ENCODE results near the gene CCDC6.

DNA sequence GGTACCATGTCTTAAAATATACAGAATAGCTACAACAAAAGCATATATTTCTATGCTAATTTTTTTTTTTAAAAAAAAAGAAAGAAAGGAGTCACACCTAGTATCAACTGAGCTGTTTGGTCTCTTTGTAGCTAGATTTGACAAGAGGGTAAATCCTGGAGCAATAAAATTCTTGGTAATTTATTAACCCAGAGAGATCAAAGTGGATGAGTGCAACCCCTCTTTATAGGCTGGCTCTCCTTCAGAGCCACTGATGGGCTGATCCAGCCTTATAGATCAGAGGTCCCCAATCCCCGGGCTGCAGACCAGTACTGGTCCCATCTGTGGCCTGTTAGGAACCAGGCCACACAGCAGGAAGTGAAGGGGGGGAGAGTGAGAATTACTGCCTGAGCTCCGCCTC is 133.3 kb downstream of the CCDC6 start:
- TF ChIP-seq, protein P1, sequence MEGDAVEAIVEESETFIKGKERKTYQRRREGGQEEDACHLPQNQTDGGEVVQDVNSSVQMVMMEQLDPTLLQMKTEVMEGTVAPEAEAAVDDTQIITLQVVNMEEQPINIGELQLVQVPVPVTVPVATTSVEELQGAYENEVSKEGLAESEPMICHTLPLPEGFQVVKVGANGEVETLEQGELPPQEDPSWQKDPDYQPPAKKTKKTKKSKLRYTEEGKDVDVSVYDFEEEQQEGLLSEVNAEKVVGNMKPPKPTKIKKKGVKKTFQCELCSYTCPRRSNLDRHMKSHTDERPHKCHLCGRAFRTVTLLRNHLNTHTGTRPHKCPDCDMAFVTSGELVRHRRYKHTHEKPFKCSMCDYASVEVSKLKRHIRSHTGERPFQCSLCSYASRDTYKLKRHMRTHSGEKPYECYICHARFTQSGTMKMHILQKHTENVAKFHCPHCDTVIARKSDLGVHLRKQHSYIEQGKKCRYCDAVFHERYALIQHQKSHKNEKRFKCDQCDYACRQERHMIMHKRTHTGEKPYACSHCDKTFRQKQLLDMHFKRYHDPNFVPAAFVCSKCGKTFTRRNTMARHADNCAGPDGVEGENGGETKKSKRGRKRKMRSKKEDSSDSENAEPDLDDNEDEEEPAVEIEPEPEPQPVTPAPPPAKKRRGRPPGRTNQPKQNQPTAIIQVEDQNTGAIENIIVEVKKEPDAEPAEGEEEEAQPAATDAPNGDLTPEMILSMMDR (IDR thresholded peaks at IDR 0.05): no peak
- TF ChIP-seq POLR2A (IDR thresholded peaks at IDR 0.05) (no peak), EP300 (IDR thresholded peaks at IDR 0.05) (no peak)

All from sigmoid colon (tissue), 4 donors.